Measurements from ENCODE around the gene MLN. TPM values are rescaled to one million over a fixed set of nuclear protein-coding genes. Genes with fewer than 3 reads are reported as not detected.

Gene MLN
- total and polyA plus RNA-seq, 2 donors (not counting 3 experiments of a cell fraction or from before 2014, with no cell fraction given) = not detected

GRCh38 chr6:33846226-33846625, 42.4 kb upstream of the MLN start:
- no TSS peak for BruUV-seq (replicated peaks)
- Histone ChIP-seq H3K27ac (ENCODE audit: insufficient read depth, low read depth, low read length) (no peak overlapping the region), H3K79me2 (ENCODE audit: control insufficient read depth, insufficient read depth, low read length) (no peaks in the 10 kb centered on the region), H4K20me1 (replicated peaks; ENCODE audit: control insufficient read depth, extremely low read depth, insufficient read depth, low read length) (no peaks in the 10 kb centered on the region), H3K9ac (replicated peaks; ENCODE audit: extremely low read depth, insufficient read depth, low read length) (no peak overlapping the region), H3K4me3 (replicated peaks in 1 of 3; ENCODE audit: insufficient read depth in 1 of 3, low read depth in 1 of 3, low read length in 3 of 3) (no peak overlapping the region), H2AFZ (ENCODE audit: low read depth, low read length) (no peak overlapping the region), H3K4me2 (ENCODE audit: insufficient read depth, low read length) (no peak overlapping the region), H3K9me1 (replicated peaks; ENCODE audit: control insufficient read depth, extremely low read depth, insufficient read depth, low read length) (no peaks in the 10 kb centered on the region), H3K36me3 (ENCODE audit: control insufficient read depth in 2 of 2, extremely low read depth in 1 of 2, insufficient read depth in 2 of 2, low read length in 2 of 2) (no peaks in the 10 kb centered on the region), H3K27me3 (ENCODE audit: control insufficient read depth in 2 of 2, insufficient read depth in 2 of 2, low read length in 2 of 2) (no peaks in the 10 kb centered on the region), H3K9me3 (replicated peaks; ENCODE audit: control insufficient read depth, insufficient read depth, low read length) (no peaks in the 10 kb centered on the region), H3K4me1 (ENCODE audit: control insufficient read depth, extremely low read depth, insufficient read depth, low read length) (no peaks in the 10 kb centered on the region)
- intact Hi-C loops (cut with micrococcal nuclease) = no loop called here
- CTCF ChIA-PET = no interaction called here
- DNase-seq (ENCODE audit: low read depth, low spot score) (no peak), FAIRE-seq (no peak)
- POLR2A ChIA-PET = no interaction called here
- no peak for TF ChIP-seq EZH2 (IDR thresholded peaks at IDR 0.05; ENCODE audit: borderline replicate concordance, low read depth, low read length, severe bottlenecking)
- no peak for TF ChIP-seq MYC (IDR thresholded peaks at IDR 0.05; ENCODE audit: low read depth, low read length)
- no peak for TF ChIP-seq FOS (IDR thresholded peaks at IDR 0.05; ENCODE audit: borderline replicate concordance, insufficient read depth, low read length)
- no peak for TF ChIP-seq CTCF (IDR thresholded peaks at IDR 0.05; ENCODE audit: extremely low read depth in 1 of 2, insufficient read depth in 1 of 2, low read depth in 1 of 2, low read length in 2 of 2)
- no peak for TF ChIP-seq MAX (IDR thresholded peaks at IDR 0.05; ENCODE audit: insufficient read depth, insufficient read length)
- TF ChIP-seq POLR2AphosphoS5 (IDR thresholded peaks at IDR 0.05; ENCODE audit: insufficient read depth, low read depth, low read length) = no peak
- TF ChIP-seq JUN (IDR thresholded peaks at IDR 0.05; ENCODE audit: borderline replicate concordance, insufficient read depth, insufficient read length, low read depth) = no peak
- dilution Hi-C loops (cut with MboI; ENCODE audit: extremely low pct_ligation_motif_present, low sequenced_read_pairs) = no loop called here
